OCI-LY7 (cell line): ENCODE measurements around the gene HLA-DMB. TPM values are rescaled to one million over a fixed set of nuclear protein-coding genes. Genes with fewer than 3 reads are reported as not detected.

Source experiments
- BruUV-seq: library from RNA; stranded (reverse); fragments of 400-500 nt; replicated peaks from 2 replicates; lab custom pipeline; 2021; lab: Mats Ljungman, UMichigan
- CTCF ChIA-PET: fragments of 300-600 bp; sonication (Branson Sonifier 250); formaldehyde crosslinking; loops from one replicate; lab custom pipeline; 2022; ENCODE audit warnings: antibody characterized with exemption; ENCODE audit not compliant: unreplicated experiment; lab: Charles Lee
- POLR2A ChIA-PET: fragments of 300-600 bp; sonication (Branson Sonifier 250); formaldehyde crosslinking; loops from one replicate; lab custom pipeline; 2022; ENCODE audit warnings: antibody characterized with exemption; lab: Charles Lee
- DNase-seq: peaks from one replicate; pipeline ENCODE4 v3.0.0-alpha.2; 2015; ENCODE audit warnings: low spot score
- H2AFZ ChIP-seq: fragments of 200-600 bp; sonication (generic), shearing (Covaris generic); 2 replicates; pipeline ENCODE4 v1.6.1; 2014; ENCODE audit warnings: mild to moderate bottlenecking, antibody characterized with exemption, low read length, moderate library complexity
- H3K27ac ChIP-seq: fragments of 200-600 bp; sonication (generic); 2 replicates; pipeline ENCODE4 v1.5.1; 2014; ENCODE audit warnings: mixed run types, low read depth, mild to moderate bottlenecking, moderate library complexity, low read length, inconsistent platforms; ENCODE audit not compliant: poor library complexity, severe bottlenecking
- H3K36me3 ChIP-seq: fragments of 200-600 bp; sonication (generic); 2 replicates; pipeline ENCODE4 v1.6.1; 2014; ENCODE audit warnings: mild to moderate bottlenecking, antibody characterized with exemption, low read length, moderate library complexity, mixed read lengths; ENCODE audit not compliant: insufficient read depth
- H3K4me1 ChIP-seq: fragments of 200-600 bp; sonication (generic); 2 replicates; pipeline ENCODE4 v1.5.1; 2014; ENCODE audit warnings: mild to moderate bottlenecking, low read length; ENCODE audit not compliant: insufficient read depth, poor library complexity, severe bottlenecking
- H3K4me2 ChIP-seq: fragments of 200-600 bp; sonication (generic); 2 replicates; pipeline ENCODE4 v1.6.1; 2014; ENCODE audit warnings: mild to moderate bottlenecking, low read length
- H3K4me3 ChIP-seq: fragments of 200-600 bp; sonication (generic); 2 replicates; pipeline ENCODE4 v1.5.1; 2014; ENCODE audit warnings: mild to moderate bottlenecking, low read depth, low read length; ENCODE audit not compliant: poor library complexity, severe bottlenecking
- H3K79me2 ChIP-seq: fragments of 200-600 bp; sonication (generic); 2 replicates; pipeline ENCODE4 v1.6.1; 2016; ENCODE audit warnings: low read depth, mild to moderate bottlenecking, low read length, moderate library complexity, mixed read lengths; ENCODE audit not compliant: insufficient read depth
- H3K9me2 ChIP-seq: fragments of 200-600 bp; sonication (generic); 2 replicates; pipeline ENCODE4 v1.6.1; 2016; ENCODE audit warnings: mild to moderate bottlenecking, low read length, mixed read lengths; ENCODE audit not compliant: insufficient read depth
- H3K9me3 ChIP-seq: fragments of 200-600 bp; sonication (generic); 2 replicates; pipeline ENCODE4 v1.6.1; 2014; ENCODE audit warnings: mild to moderate bottlenecking, mixed run types, low read length, mixed read lengths
- H4K20me1 ChIP-seq: fragments of 200-600 bp; sonication (generic); 2 replicates; pipeline ENCODE4 v1.6.1; 2014; ENCODE audit warnings: mild to moderate bottlenecking, antibody characterized with exemption, low read length, moderate library complexity, mixed read lengths; ENCODE audit not compliant: insufficient read depth
- CTCF ChIP-seq: fragments of 200-600 bp; sonication (generic); conservative IDR thresholded peaks from 2 replicates; pipeline ENCODE4 v1.5.1; 2014; ENCODE audit warnings: mild to moderate bottlenecking, antibody characterized with exemption, low read length, moderate library complexity, mixed read lengths
- EZH2phosphoT487 ChIP-seq: fragments of 200-600 bp; sonication (generic); IDR thresholded peaks from 2 replicates; pipeline ENCODE4 v1.6.1; 2018; ENCODE audit warnings: low read depth, borderline replicate concordance, mild to moderate bottlenecking, mixed run types, antibody characterized with exemption, low read length, moderate library complexity, mixed read lengths
- intact Hi-C: fragments of 100-400 bp; cut with micrococcal nuclease; formaldehyde crosslinking; loops from one replicate; pipeline ENCODE4 v1.10.0; 2022; ENCODE audit not compliant: unreplicated experiment
- total RNA-seq, 2 experiments: library from RNA; depleted of rRNA in 1 of 2; stranded (reverse); fragments of >200 nt in 1 of 2; shearing (Covaris generic) in 1 of 2; gene quantifications; 2 replicates each; pipeline ENCODE4 v1.2.3, GENCODE V29; 2014 to 2022

The HLA-DMB gene
- total RNA-seq, 2 experiments from 2014 or later, result 78.5 to 85.1 TPM

DNA sequence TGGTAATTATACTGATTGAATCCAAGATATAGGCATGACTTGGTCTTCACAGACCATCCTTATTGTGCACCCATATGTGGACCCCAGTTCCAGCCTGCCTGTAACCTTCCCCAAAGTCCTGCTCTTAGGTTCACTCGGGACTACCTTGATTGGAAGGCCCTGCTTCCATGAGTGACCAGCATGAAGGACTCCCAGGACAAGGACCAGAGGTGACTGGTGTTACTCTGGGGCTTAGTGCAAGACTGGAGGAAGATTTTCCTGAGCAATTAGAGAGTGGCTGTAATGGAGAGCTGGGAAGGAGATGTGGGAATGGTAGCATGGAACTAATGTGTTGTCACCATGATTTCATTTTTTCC, 42.6 kb upstream of the HLA-DMB start:
- H3K27ac ChIP-seq, result peak overlapping the region; percentile 55
- peaks cover 41% of the 10 kb centered on the region for H3K4me1 ChIP-seq
- no peaks in the 10 kb centered on the region for H3K9me3 ChIP-seq
- BruUV-seq, result no TSS peak
- peaks cover 56% of the 10 kb centered on the region for H3K36me3 ChIP-seq
- H4K20me1 ChIP-seq, result no peaks in the 10 kb centered on the region; the same call in 1 of the 2 replicates
- H3K9me2 ChIP-seq, result no peaks in the 10 kb centered on the region
- H3K79me2 ChIP-seq, result peaks cover 17% of the 10 kb centered on the region; the same call in 1 of the 2 replicates
- ChIA-PET POLR2A (interaction anchor here (1.5 to 3.9 kb wide), 3 partner anchors 9 to 93 kb away, joined by 5 to 47 read pairs (median 14); no protein-coding TSS in a partner anchor), CTCF (interaction anchor here (1.2 to 2.1 kb wide), 5 partner anchors 12 to 98 kb away, joined by 3 to 14 read pairs (median 12); partner anchors contain the start of gene HLA-DMA)
- no peak overlapping the region for H3K4me2 ChIP-seq
- H3K4me3 ChIP-seq, result no peak overlapping the region
- DNase-seq, result no peak
- TF ChIP-seq EZH2phosphoT487, result no peak
- TF ChIP-seq CTCF, result no peak
- H2AFZ ChIP-seq, result no peak overlapping the region
- intact Hi-C loops, result no loop called here

DNA sequence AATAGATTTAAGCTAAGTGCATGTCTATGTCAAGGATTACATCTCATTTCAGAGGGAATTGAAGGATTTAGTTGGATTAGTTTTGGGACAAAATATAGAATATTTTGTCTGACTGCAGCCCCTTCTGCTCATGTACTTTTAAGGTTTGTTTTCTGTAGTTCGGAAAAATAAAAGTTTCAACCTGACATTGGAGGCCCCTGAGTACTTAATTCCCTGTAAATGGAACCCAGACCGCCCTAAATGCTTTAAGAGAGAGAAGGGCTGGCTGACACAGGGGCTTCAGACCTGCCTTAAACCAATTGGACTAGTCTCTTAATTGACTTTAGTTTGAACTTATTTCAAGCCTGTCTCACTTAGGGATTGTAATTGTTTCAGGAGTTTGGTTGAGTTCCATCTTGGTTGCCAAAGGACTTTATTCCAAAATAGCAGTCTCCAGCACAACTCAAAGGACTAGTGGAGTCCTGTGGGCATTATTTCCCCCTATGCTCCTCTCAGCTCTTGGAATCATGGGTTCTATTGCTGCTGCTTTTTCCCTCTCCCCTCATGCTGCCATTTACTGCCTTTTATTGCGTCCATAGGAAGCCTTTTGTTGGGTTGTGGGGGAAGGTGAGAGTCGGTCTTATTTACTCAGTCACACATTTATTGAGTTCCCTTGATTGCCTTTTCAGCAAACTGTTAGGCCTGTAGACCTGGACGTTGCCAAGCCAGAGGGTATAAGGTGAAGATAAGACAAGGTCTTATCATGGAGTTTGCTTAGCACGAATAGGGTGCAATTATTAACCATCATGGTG, 42.1 kb upstream of the HLA-DMB start:
- Histone ChIP-seq H3K27ac (peak overlapping the region; percentile 55), H4K20me1 (no peaks in the 10 kb centered on the region; the same call in 1 of the 2 replicates), H3K4me3 (no peak overlapping the region), H3K36me3 (peaks cover 62% of the 10 kb centered on the region), H3K9me2 (no peaks in the 10 kb centered on the region), H3K79me2 (peaks cover 23% of the 10 kb centered on the region; the same call in 1 of the 2 replicates), H3K4me1 (peaks cover 35% of the 10 kb centered on the region), H2AFZ (no peak overlapping the region), H3K4me2 (no peak overlapping the region), H3K9me3 (no peaks in the 10 kb centered on the region)
- ChIA-PET CTCF (interaction anchor here (1.2 to 2.1 kb wide), 2 partner anchors 35 to 97 kb away, joined by 3 to 14 read pairs; no protein-coding TSS in a partner anchor), POLR2A (interaction anchor here (0.7 to 3.9 kb wide), 7 partner anchors 9 to 125 kb away, joined by 3 to 47 read pairs (median 7); partner anchors contain the start of gene BRD2)
- BruUV-seq, result no TSS peak
- intact Hi-C loops, result no loop called here
- TF ChIP-seq EZH2phosphoT487 (no peak), CTCF (no peak)
- DNase-seq, result no peak
